HepG2 (cell line): Measurements from ENCODE around the gene CHCHD1. TPM values are rescaled to one million over a fixed set of nuclear protein-coding genes. Genes with fewer than 3 reads are reported as not detected.

Source experiments
- ARID3A ChIP-seq: IDR thresholded peaks from 2 replicates; pipeline ENCODE4 v1.6.1; 2012; ENCODE audit warnings: low read depth, low read length, improper control_type of control experiment
- BRD4 ChIP-seq: sonication (generic); formaldehyde crosslinking; IDR thresholded peaks from 2 replicates; pipeline ENCODE4 v1.4.0; 2020; ENCODE audit warnings: missing genetic modification reagents
- CENPX ChIP-seq: sonication (generic); formaldehyde crosslinking; IDR thresholded peaks from 2 replicates; pipeline ENCODE4 v1.9.0; 2021; ENCODE audit warnings: mild to moderate bottlenecking, missing genetic modification reagents, moderate library complexity
- CHD2 ChIP-seq: IDR thresholded peaks from 2 replicates; pipeline ENCODE4 v1.6.1; 2011; ENCODE audit warnings: low read depth, low read length, improper control_type of control experiment
- DMTF1 ChIP-seq: sonication (generic); formaldehyde crosslinking; IDR thresholded peaks from 2 replicates; pipeline ENCODE4 v1.4.0; 2020; ENCODE audit warnings: mild to moderate bottlenecking, missing genetic modification reagents
- EEA1 ChIP-seq: sonication (generic); formaldehyde crosslinking; IDR thresholded peaks from 2 replicates; pipeline ENCODE4 v1.5.1; 2020; ENCODE audit warnings: mild to moderate bottlenecking, missing genetic modification reagents, borderline replicate concordance
- ETV6 ChIP-seq: sonication (generic); formaldehyde crosslinking; conservative IDR thresholded peaks from 2 replicates; pipeline ENCODE4 v1.4.0; 2020; ENCODE audit warnings: missing genetic modification reagents
- GATAD2A ChIP-seq: IDR thresholded peaks from 2 replicates; pipeline ENCODE4 v1.6.1; 2016
- HCFC1 ChIP-seq: fragments of 150-350 bp; IDR thresholded peaks from 2 replicates; pipeline ENCODE4 v1.6.1; 2014; ENCODE audit warnings: low read depth, low read length
- JARID2 ChIP-seq: sonication (generic); formaldehyde crosslinking; IDR thresholded peaks from 2 replicates; pipeline ENCODE4 v1.8.1; 2023; ENCODE audit warnings: missing genetic modification reagents, inconsistent platforms; ENCODE audit not compliant: insufficient replicate concordance
- PRDM4 ChIP-seq: sonication (generic); formaldehyde crosslinking; IDR thresholded peaks from 2 replicates; pipeline ENCODE4 v1.9.0; 2021; ENCODE audit warnings: missing genetic modification reagents, borderline replicate concordance
- RFXAP ChIP-seq: sonication (generic); formaldehyde crosslinking; IDR thresholded peaks from 2 replicates; pipeline ENCODE4 v1.4.0; 2020; ENCODE audit warnings: missing genetic modification reagents, borderline replicate concordance
- RORA ChIP-seq: sonication (generic); formaldehyde crosslinking; IDR thresholded peaks from 2 replicates; pipeline ENCODE4 v1.5.0; 2020; ENCODE audit warnings: mild to moderate bottlenecking, missing genetic modification reagents, moderate library complexity
- TCF7L2 ChIP-seq: IDR thresholded peaks from 2 replicates; pipeline ENCODE4 v1.6.1; 2011; ENCODE audit warnings: mild to moderate bottlenecking, low read depth, low read length, moderate library complexity
- TGIF2 ChIP-seq: IDR thresholded peaks from 2 replicates; pipeline ENCODE4 v1.6.1; 2016; ENCODE audit warnings: control low read depth, missing compliant biosample characterization
- WIZ ChIP-seq: sonication (generic); formaldehyde crosslinking; IDR thresholded peaks from 2 replicates; pipeline ENCODE4 v1.5.1; 2020; ENCODE audit warnings: mild to moderate bottlenecking, missing genetic modification reagents
- YEATS2 ChIP-seq: sonication (generic); formaldehyde crosslinking; IDR thresholded peaks from 2 replicates; pipeline ENCODE4 v1.4.0; 2020; ENCODE audit warnings: missing genetic modification reagents, borderline replicate concordance
- ZNF3 ChIP-seq: IDR thresholded peaks from 2 replicates; pipeline ENCODE4 v1.7.0; 2017; ENCODE audit warnings: inconsistent platforms
- polyA plus RNA-seq, 8 experiments: library from polyadenylated mRNA; depleted of rRNA in 3 of 8; stranded (reverse) in 7 of 8; unstranded in 1 of 8; fragments of >200 nt; fragmentation: Illumina TruSeq in 4 of 8; extraction: Trizol in 4 of 8; gene quantifications; 2 replicates each; pipeline versions ENCODE4 v1.2.1 to v1.2.3, GENCODE V29; 2011 to 2016; ENCODE audit warnings: low read depth in 4 of 8, missing spikeins in 1 of 8, mixed read lengths in 1 of 8; ENCODE audit not compliant: insufficient read depth in 1 of 8
- total RNA-seq, 5 experiments: library from RNA; depleted of rRNA; stranded (reverse); fragments of >200 nt; fragmentation: Illumina TruSeq; extraction: Trizol; gene quantifications; 2 replicates each; pipeline ENCODE4 v1.2.3, GENCODE V29; 2016; ENCODE audit warnings: low read depth in 1 of 5
- TF ChIP-seq, protein P1 (sequence below): sonication (generic); formaldehyde crosslinking; IDR thresholded peaks from 2 replicates; pipeline ENCODE4 v1.5.0; 2020; ENCODE audit warnings: mild to moderate bottlenecking, missing genetic modification reagents
- TF ChIP-seq, protein P2 (sequence below): IDR thresholded peaks from 2 replicates; pipeline ENCODE4 v1.6.1; 2012; ENCODE audit warnings: inconsistent platforms

CHCHD1 gene
- total and polyA plus RNA-seq, 2 of the 13 experiments (the other 11 are each of a cell fraction or from before 2014, with no cell fraction given): 36.9 to 71.2 TPM

DNA sequence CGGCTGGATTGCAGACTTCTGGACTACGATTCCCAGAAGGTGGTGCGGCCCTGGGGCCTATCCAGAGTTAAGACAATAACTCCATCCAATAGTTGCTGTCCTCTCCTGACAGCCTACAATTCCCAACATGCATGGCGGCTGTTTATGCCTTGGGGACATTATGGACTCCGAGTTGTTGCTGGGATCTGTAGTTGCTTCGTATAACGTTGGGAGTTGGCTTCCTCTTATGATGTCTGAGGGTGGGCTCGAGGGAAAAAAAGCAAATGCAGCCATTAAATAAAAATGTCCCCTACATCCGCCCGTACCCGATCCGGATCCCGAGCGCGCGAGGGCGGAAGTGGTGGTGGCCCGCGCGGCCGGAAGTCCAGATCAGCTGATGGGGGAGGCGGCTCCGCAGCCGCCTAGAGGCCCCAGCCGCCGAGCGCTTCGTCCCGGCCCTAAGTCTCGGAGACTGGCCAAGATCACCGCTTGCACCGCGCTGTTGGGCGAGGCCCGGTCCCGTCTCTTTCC, 3.4 kb downstream of the CHCHD1 start, which contains the start of gene ZSWIM8 (continued):
- TF ChIP-seq YEATS2 (CRISPR knock-in tag) (peak; percentile 66), RFXAP (CRISPR knock-in tag) (0 out of 2 replicates have a peak, but pooled peaks have one; percentile 53), EEA1 (CRISPR knock-in tag) (no peak), ZNF3 (CRISPR knock-in tag) (no peak), CHD2 (0 out of 2 replicates have a peak, but pooled peaks have one; percentile 34), TCF7L2 (no peak), GATAD2A (no peak), TGIF2 (peak; percentile 75), CENPX (CRISPR knock-in tag) (no peak), ARID3A (peak; percentile 39; the same call in 1 of the 2 replicates), DMTF1 (no peak), BRD4 (no peak), RORA (no peak), ETV6 (CRISPR knock-in tag) (no peak), HCFC1 (peak; percentile 83), WIZ (no peak), PRDM4 (CRISPR knock-in tag) (no peak), JARID2 (no peak)
- TF ChIP-seq, protein P1, sequence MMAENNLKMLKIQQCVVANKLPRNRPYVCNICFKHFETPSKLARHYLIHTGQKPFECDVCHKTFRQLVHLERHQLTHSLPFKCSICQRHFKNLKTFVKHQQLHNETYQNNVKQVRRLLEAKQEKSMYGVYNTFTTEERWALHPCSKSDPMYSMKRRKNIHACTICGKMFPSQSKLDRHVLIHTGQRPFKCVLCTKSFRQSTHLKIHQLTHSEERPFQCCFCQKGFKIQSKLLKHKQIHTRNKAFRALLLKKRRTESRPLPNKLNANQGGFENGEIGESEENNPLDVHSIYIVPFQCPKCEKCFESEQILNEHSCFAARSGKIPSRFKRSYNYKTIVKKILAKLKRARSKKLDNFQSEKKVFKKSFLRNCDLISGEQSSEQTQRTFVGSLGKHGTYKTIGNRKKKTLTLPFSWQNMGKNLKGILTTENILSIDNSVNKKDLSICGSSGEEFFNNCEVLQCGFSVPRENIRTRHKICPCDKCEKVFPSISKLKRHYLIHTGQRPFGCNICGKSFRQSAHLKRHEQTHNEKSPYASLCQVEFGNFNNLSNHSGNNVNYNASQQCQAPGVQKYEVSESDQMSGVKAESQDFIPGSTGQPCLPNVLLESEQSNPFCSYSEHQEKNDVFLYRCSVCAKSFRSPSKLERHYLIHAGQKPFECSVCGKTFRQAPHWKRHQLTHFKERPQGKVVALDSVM (CRISPR knock-in tag): no peak
- TF ChIP-seq, protein P2, sequence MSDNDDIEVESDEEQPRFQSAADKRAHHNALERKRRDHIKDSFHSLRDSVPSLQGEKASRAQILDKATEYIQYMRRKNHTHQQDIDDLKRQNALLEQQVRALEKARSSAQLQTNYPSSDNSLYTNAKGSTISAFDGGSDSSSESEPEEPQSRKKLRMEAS: peak; percentile 69
